ENCODE results near the gene OR2W3.

GRCh38 chr1:247942624-247943023, 47.2 kb downstream of the OR2W3 start:
- TF ChIP-seq CTCF (IDR thresholded peaks at IDR 0.05) = no peak
- TF ChIP-seq POLR2A (IDR thresholded peaks at IDR 0.05) = no peak
